ENCODE data around the gene UBE2G1.

DNA sequence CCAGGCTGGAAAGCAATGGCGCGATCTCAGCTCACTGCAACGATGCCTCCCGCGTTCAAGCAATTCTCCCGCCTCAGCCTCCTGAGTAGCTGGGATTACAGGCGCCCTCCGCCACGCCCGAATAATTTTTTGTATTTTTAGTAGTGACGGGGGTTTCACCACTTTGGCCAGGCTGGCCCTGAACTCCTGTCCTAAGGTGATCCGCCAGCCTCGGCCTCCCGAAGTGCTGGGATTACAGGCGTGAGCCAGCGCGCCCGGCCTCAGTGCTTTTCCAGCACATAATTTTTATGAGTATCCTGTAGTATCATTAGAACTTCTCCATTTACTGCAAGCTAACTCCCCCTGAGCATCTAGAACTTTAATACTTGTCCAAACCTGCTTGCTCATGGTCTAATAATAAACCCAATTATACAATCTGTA lies 1.8 kb downstream of the UBE2G1 start:
- TF ChIP-seq, protein P1, sequence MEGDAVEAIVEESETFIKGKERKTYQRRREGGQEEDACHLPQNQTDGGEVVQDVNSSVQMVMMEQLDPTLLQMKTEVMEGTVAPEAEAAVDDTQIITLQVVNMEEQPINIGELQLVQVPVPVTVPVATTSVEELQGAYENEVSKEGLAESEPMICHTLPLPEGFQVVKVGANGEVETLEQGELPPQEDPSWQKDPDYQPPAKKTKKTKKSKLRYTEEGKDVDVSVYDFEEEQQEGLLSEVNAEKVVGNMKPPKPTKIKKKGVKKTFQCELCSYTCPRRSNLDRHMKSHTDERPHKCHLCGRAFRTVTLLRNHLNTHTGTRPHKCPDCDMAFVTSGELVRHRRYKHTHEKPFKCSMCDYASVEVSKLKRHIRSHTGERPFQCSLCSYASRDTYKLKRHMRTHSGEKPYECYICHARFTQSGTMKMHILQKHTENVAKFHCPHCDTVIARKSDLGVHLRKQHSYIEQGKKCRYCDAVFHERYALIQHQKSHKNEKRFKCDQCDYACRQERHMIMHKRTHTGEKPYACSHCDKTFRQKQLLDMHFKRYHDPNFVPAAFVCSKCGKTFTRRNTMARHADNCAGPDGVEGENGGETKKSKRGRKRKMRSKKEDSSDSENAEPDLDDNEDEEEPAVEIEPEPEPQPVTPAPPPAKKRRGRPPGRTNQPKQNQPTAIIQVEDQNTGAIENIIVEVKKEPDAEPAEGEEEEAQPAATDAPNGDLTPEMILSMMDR (IDR thresholded peaks at IDR 0.05): no peak
- no peak for TF ChIP-seq EZH2 (IDR thresholded peaks at IDR 0.05; ENCODE audit: borderline replicate concordance, insufficient read depth, low read depth, low read length, poor library complexity, severe bottlenecking)
